Breast epithelium (tissue), 3 donors: ENCODE results near the gene TNFRSF18.

Experiments used
- CTCF ChIP-seq, 3 donors: fragments of 450-650 bp; IDR thresholded peaks; one replicate each; pipeline ENCODE4 v1.5.1; 2016 to 2017; ENCODE audit warnings: antibody characterized with exemption in 3 of 3, mild to moderate bottlenecking in 3 of 3, moderate library complexity in 3 of 3
- POLR2A ChIP-seq: fragments of 450-650 bp; IDR thresholded peaks from one replicate; pipeline ENCODE4 v1.6.1; 2016; ENCODE audit warnings: antibody characterized with exemption, mild to moderate bottlenecking, moderate library complexity

GRCh38 chr1:1246577-1247340 lies 40.4 kb upstream of the TNFRSF18 start, which contains the start of gene C1QTNF12:
- no peak for TF ChIP-seq CTCF (IDR thresholded peaks at IDR 0.05)
- TF ChIP-seq POLR2A = no peak
